Sigmoid colon (tissue), 7 donors: Measurements from ENCODE around the gene PALM3. TPM values are rescaled to one million over a fixed set of nuclear protein-coding genes. Genes with fewer than 3 reads are reported as not detected.
"Not testable (repeated sequence)": the region's sequence is repeated elsewhere in the genome, so short reads cannot be mapped to it uniquely, and the experiment has no call there.

Experiments
- DNase-seq: peaks from one replicate; pipeline ENCODE4 v3.0.0-alpha.2; 2019
- H3K27ac ChIP-seq, 4 donors: fragments of 200-600 bp; sonication (generic); one replicate each; pipeline ENCODE4 v1.5.1; 2016 to 2019; ENCODE audit warnings: mild to moderate bottlenecking in 1 of 4
- H3K27me3 ChIP-seq, 3 donors: fragments of 200-600 bp; sonication (generic); one replicate each; pipeline ENCODE4 v1.5.1; 2019; ENCODE audit warnings: mild to moderate bottlenecking in 1 of 3
- H3K36me3 ChIP-seq, 4 donors: fragments of 200-600 bp; sonication (generic); one replicate each; pipeline ENCODE4 v1.5.1; 2016 to 2019
- H3K4me1 ChIP-seq, 4 donors: fragments of 200-600 bp; sonication (generic); one replicate each; pipeline ENCODE4 v1.5.1; 2017 to 2019
- H3K4me3 ChIP-seq, 4 donors: fragments of 200-600 bp; sonication (generic); one replicate each; pipeline ENCODE4 v1.5.1; 2017 to 2019; ENCODE audit warnings: mild to moderate bottlenecking in 2 of 4, moderate library complexity in 1 of 4
- H3K9me3 ChIP-seq, 4 donors: fragments of 200-600 bp in 3 of 4; sonication (generic) in 3 of 4; one replicate each; pipeline versions ENCODE4 v1.5.1 to v1.6.1; 2013 to 2019
- EP300 ChIP-seq, 4 donors: sonication (generic); formaldehyde crosslinking; IDR thresholded peaks; one replicate each; pipeline ENCODE4 v1.6.1; 2017; ENCODE audit warnings: antibody characterized with exemption in 4 of 4
- POLR2A ChIP-seq, 2 donors: fragments of 450-650 bp; IDR thresholded peaks; one replicate each; pipeline ENCODE4 v1.6.1; 2016; ENCODE audit warnings: antibody characterized with exemption in 2 of 2, mild to moderate bottlenecking in 2 of 2, moderate library complexity in 2 of 2
- POLR2AphosphoS5 ChIP-seq, 4 donors: sonication (generic); formaldehyde crosslinking; IDR thresholded peaks; one replicate each; pipeline ENCODE4 v1.6.1; 2017; ENCODE audit warnings: antibody characterized with exemption in 4 of 4
- WGBS, 2 donors: extraction: QIAGEN DNeasy Blood & Tissue Kit; methylation state at CpG; one replicate each; pipeline ENCODE4 v1.1.7; 2013; 5-methylcytosine and 5-hydroxymethylcytosine counted together
- intact Hi-C: fragments of 100-400 bp; cut with DNase I; formaldehyde crosslinking; loops from one replicate; pipeline ENCODE4 v1.15.1; 2023
- polyA plus RNA-seq, 3 donors: library from polyadenylated mRNA; stranded (reverse); fragments of 200-250 nt; gene quantifications; one replicate each; pipeline ENCODE4 v1.2.3, GENCODE V29; 2013
- total RNA-seq, 4 donors: library from RNA; depleted of rRNA; stranded (reverse); fragments of >200 nt; gene quantifications; one replicate each; pipeline ENCODE4 v1.1.0, GENCODE V29; 2016
- TF ChIP-seq, protein P1 (sequence below), 4 experiments: fragments of 450-650 bp in 3 of 4; fragments of 200-600 bp in 1 of 4; IDR thresholded peaks; one replicate each; pipeline ENCODE4 v1.5.1; 2016 to 2019; ENCODE audit warnings: antibody characterized with exemption in 4 of 4, mild to moderate bottlenecking in 3 of 4, moderate library complexity in 2 of 4
- donor health status: healthy with polysubstance abuse.
- donor health status: Bipolar disorder and iron deficiency.
- donor health status: healthy.

PALM3 gene
- total and polyA plus RNA-seq, 7 donors = 0.41 to 1.5 (median 0.66) TPM; not detected in 4

DNA sequence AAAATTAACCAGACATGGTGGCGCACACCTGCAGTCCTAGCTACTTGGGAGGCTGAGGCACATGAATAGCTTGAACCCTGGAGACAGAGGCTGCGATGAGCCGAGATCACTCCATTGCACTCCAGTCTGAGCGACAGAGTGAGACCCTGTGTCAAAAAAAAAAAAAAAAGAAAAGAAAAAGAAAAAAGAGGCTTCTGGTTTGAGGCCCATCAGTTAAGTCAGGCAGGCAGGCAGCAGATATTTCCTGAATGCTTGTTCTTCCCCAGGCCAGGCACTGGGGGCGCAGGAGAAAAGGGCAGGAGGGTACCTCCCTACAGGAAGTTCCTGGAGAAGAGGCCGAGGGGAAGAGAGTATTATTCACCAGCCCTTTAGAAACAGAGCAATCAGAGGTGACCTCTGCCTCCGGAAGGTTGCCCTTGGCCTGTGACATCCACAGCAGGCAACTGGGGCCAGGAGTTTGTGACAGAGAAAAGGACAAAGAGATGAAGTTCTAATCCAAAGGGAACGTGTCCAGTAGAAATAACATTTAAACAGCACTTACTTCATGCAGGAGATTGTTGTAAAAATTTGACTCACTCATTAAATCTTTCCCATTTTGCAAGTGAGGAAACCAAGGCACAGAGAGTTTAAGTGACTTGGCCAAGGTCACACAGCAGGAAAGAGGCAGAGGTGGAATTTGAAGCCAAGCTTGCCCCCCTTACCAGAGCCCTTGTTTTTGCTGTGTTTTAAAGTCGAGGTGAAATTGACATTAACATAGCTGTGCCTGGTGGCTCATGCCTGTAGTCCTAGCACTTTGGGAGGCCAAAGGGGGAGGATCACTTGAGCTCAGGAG lies 38.3 kb downstream of the PALM3 start:
- TF ChIP-seq EP300 (IDR thresholded peaks at IDR 0.05) (no peak), POLR2A (IDR thresholded peaks at IDR 0.05) (no peak), POLR2AphosphoS5 (IDR thresholded peaks at IDR 0.05) (no peak)
- TF ChIP-seq, protein P1, sequence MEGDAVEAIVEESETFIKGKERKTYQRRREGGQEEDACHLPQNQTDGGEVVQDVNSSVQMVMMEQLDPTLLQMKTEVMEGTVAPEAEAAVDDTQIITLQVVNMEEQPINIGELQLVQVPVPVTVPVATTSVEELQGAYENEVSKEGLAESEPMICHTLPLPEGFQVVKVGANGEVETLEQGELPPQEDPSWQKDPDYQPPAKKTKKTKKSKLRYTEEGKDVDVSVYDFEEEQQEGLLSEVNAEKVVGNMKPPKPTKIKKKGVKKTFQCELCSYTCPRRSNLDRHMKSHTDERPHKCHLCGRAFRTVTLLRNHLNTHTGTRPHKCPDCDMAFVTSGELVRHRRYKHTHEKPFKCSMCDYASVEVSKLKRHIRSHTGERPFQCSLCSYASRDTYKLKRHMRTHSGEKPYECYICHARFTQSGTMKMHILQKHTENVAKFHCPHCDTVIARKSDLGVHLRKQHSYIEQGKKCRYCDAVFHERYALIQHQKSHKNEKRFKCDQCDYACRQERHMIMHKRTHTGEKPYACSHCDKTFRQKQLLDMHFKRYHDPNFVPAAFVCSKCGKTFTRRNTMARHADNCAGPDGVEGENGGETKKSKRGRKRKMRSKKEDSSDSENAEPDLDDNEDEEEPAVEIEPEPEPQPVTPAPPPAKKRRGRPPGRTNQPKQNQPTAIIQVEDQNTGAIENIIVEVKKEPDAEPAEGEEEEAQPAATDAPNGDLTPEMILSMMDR (IDR thresholded peaks at IDR 0.05) = peak in 1 of 4 experiments; percentile 11
- Histone ChIP-seq H3K36me3 (no peaks in the 10 kb centered on the region), H3K9me3 (no peaks in the 10 kb centered on the region), H3K4me3 (no peak overlapping the region), H3K27me3 (peaks cover 0 to 5% (median 0%) of the 10 kb centered on the region in 3 donors), H3K4me1 (no peaks in the 10 kb centered on the region), H3K27ac (peak overlapping the region in 1 of 4 donors; percentile 11)
- DNase-seq = no peak
- WGBS, 2 donors = 56 to 63% methylated on average over 9 of the region's 9 CpGs
- intact Hi-C loops = no loop called here

DNA sequence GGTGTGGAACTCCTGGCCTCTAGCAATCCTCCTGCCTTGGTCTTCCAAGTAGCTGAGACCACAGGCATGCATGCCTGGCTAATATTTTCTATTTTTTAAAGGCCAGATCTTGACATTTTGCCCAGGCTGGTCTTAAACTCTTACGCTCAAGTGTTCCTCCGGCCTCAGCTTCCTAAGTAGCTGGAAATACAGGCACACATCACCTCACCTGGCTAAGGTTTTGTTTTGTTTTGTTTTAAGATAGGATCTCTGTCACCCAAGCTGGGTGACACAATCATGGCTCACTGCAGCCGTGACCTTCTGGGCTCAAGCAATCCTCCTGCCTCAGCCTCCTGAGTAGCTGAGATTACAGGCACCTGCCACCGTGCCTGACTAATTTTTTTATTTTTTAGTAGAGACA lies 39.4 kb downstream of the PALM3 start:
- Histone ChIP-seq H3K9me3 (no peaks in the 10 kb centered on the region), H3K4me1 (no peaks in the 10 kb centered on the region), H3K27me3 (peaks cover 0 to 2% (median 0%) of the 10 kb centered on the region in 3 donors), H3K36me3 (no peaks in the 10 kb centered on the region), H3K4me3 (no peak overlapping the region), H3K27ac (no peak overlapping the region)
- WGBS, 2 donors = 85 to 86% methylated on average over 4 of the region's 4 CpGs
- TF ChIP-seq POLR2A (IDR thresholded peaks at IDR 0.05) (no peak), EP300 (IDR thresholded peaks at IDR 0.05) (no peak), POLR2AphosphoS5 (IDR thresholded peaks at IDR 0.05) (no peak)
- TF ChIP-seq, protein P1 (IDR thresholded peaks at IDR 0.05) = no peak
- no peak for DNase-seq
- intact Hi-C loops = no loop called here

DNA sequence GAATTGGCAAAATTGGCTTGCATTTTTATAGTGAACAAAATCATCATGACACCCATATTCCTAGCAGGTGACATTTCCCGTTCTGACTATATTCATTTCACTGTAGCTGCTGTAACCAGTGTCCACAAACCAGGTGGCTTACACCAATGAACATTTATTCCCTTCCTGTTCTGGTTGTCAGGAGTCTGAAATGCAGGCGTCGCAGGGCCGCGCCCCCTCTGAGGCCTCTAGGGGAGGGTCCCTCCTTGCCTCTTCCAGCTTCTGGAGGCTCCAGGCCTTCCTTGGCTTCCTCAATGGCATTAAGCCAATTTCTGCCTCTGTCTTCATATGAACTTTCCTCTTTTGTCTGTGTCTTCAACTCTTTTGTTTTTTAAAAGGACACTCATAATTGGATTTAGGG lies 40.4 kb downstream of the PALM3 start:
- Histone ChIP-seq H3K27ac (no peak overlapping the region), H3K36me3 (no peaks in the 10 kb centered on the region), H3K9me3 (no peaks in the 10 kb centered on the region), H3K4me1 (no peaks in the 10 kb centered on the region), H3K4me3 (no peak overlapping the region), H3K27me3 (no peaks in the 10 kb centered on the region)
- TF ChIP-seq EP300 (IDR thresholded peaks at IDR 0.05) (no peak), POLR2AphosphoS5 (IDR thresholded peaks at IDR 0.05) (no peak), POLR2A (IDR thresholded peaks at IDR 0.05) (no peak)
- TF ChIP-seq, protein P1 (IDR thresholded peaks at IDR 0.05) = no peak
- WGBS, 2 donors = 44 to 51% methylated on average over 5 of the region's 5 CpGs
- no peak for DNase-seq
- intact Hi-C loops = no loop called here

DNA sequence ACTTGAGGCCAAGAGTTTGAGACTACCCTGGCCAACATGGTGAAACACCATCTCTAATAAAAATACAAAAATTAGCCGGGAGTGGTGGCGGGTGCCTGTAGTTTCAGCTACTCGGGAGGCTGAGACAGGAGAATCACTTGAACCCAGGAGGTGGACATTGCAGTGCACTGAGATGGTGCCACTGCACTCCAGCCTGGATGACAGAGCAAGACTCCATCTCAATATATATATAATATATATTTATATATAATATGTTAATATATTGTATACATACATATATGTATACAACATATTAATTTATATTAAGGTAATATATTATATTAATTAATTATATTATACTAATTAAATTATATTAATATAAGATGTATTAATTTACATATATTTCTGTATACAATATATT lies 42.1 kb downstream of the PALM3 start:
- H3K4me1 ChIP-seq, H3K9me3 ChIP-seq, H3K4me3 ChIP-seq, H3K27me3 ChIP-seq, H3K36me3 ChIP-seq, H3K27ac ChIP-seq, DNase-seq, intact Hi-C loops: not testable (repeated sequence)
- WGBS, 2 donors = 90 to 93% methylated on average over 3 of the region's 3 CpGs

DNA sequence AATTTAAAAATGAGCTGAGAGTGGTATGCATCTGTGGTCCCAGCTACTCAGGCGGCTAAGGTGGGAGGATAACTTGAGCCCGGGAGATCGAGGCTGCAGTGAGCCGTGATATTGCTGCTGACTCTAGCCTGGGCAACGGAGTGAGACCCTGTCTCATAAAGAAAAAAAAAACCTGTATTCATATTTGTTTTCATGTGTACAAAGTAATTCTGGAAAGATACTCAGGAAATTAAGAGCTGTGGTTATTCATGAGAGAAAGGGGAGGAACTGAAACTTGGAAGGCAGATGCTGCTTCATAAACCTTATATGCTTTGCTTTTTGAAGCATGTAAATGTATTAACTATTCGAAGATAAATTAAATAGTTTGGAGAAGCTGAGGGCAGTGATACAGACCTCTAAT lies 42.8 kb downstream of the PALM3 start:
- Histone ChIP-seq H3K9me3 (no peaks in the 10 kb centered on the region), H3K27ac (no peak overlapping the region), H3K4me3 (no peak overlapping the region), H3K36me3 (no peaks in the 10 kb centered on the region), H3K4me1 (no peaks in the 10 kb centered on the region), H3K27me3 (no peaks in the 10 kb centered on the region)
- DNase-seq = no peak
- TF ChIP-seq POLR2AphosphoS5 (IDR thresholded peaks at IDR 0.05) = no peak
- TF ChIP-seq, protein P1 (IDR thresholded peaks at IDR 0.05) = no peak
- TF ChIP-seq POLR2A (IDR thresholded peaks at IDR 0.05) = no peak
- no peak for TF ChIP-seq EP300 (IDR thresholded peaks at IDR 0.05)
- WGBS, 2 donors = 68 to 81% methylated on average over 6 of the region's 6 CpGs
- intact Hi-C loops = no loop called here
